IMR-90 (cell line): ENCODE data around the gene ZNF521. TPM values are rescaled to one million over a fixed set of nuclear protein-coding genes. Genes with fewer than 3 reads are reported as not detected.

Experiments used
- ATAC-seq: fragments of 200-7000 bp; cut with Tn5 transposase; 2 replicates; pipeline ENCODE4 v1.9.1; 2020; ENCODE audit warnings: low read depth, mild to moderate bottlenecking, moderate library complexity
- BruUV-seq: library from RNA; stranded (reverse); fragments of 400-500 nt; replicated peaks from 2 replicates; lab custom pipeline; 2021; lab: Mats Ljungman, UMichigan
- CTCF ChIA-PET: fragments of 300-600 bp; formaldehyde crosslinking; extraction: SDS; loops from one replicate; lab custom pipeline; 2021; ENCODE audit warnings: antibody characterized with exemption; lab: Yijun Ruan, JAX
- POLR2A ChIA-PET: fragments of 300-600 bp; sonication (Branson Sonifier 250); formaldehyde crosslinking; loops from one replicate; lab custom pipeline; 2022; ENCODE audit warnings: antibody characterized with exemption; ENCODE audit not compliant: unreplicated experiment; lab: Charles Lee
- DNase-seq: peaks from one replicate; pipeline ENCODE4 v3.0.0; 2013
- H2AFZ ChIP-seq: replicated peaks from 2 replicates; pipeline ENCODE3; 2013; ENCODE audit warnings: low read length, mild to moderate bottlenecking; ENCODE audit not compliant: poor library complexity
- H2AK5ac ChIP-seq: 2 replicates; pipeline ENCODE4 v1.6.1; 2013; ENCODE audit warnings: low read depth, low read length, inconsistent platforms
- H2AK9ac ChIP-seq: replicated peaks from 2 replicates; pipeline ENCODE3; 2013; ENCODE audit warnings: mild to moderate bottlenecking, low read depth, low read length, moderate library complexity; ENCODE audit not compliant: poor library complexity
- H2BK120ac ChIP-seq: 2 replicates; pipeline ENCODE4 v1.6.1; 2013; ENCODE audit warnings: low read depth, low read length, inconsistent platforms
- H2BK15ac ChIP-seq: 3 replicates; pipeline ENCODE4 v1.6.1; 2013; ENCODE audit warnings: low read depth, low read length, inconsistent platforms
- H2BK20ac ChIP-seq: 2 replicates; pipeline ENCODE4 v1.6.1; 2013; ENCODE audit warnings: low read depth, mild to moderate bottlenecking, inconsistent platforms, low read length, moderate library complexity
- H2BK5ac ChIP-seq: 2 replicates; pipeline ENCODE4 v1.6.1; 2013; ENCODE audit warnings: mild to moderate bottlenecking, low read depth, low read length, inconsistent platforms; ENCODE audit not compliant: poor library complexity, severe bottlenecking
- H3K14ac ChIP-seq: replicated peaks from 2 replicates; pipeline ENCODE4 v1.6.1; 2013; ENCODE audit warnings: low read depth, low read length, inconsistent platforms
- H3K18ac ChIP-seq: 2 replicates; pipeline ENCODE4 v1.6.1; 2013; ENCODE audit warnings: low read depth, low read length, control low read depth
- H3K23ac ChIP-seq: 2 replicates; pipeline ENCODE4 v1.6.1; 2013; ENCODE audit warnings: low read depth, low read length, inconsistent platforms
- H3K27ac ChIP-seq: 2 replicates; pipeline ENCODE4 v1.5.1; 2013; ENCODE audit warnings: mild to moderate bottlenecking, control low read depth, low read length; ENCODE audit not compliant: insufficient read depth
- H3K27me3 ChIP-seq: 2 replicates; pipeline ENCODE4 v1.6.1; 2013; ENCODE audit warnings: low read length; ENCODE audit not compliant: control insufficient read depth, insufficient read depth
- H3K36me3 ChIP-seq: 2 replicates; pipeline ENCODE4 v1.6.1; 2013; ENCODE audit warnings: low read length, mixed read lengths; ENCODE audit not compliant: control insufficient read depth, insufficient read depth
- H3K4ac ChIP-seq: 2 replicates; pipeline ENCODE4 v1.6.1; 2013; ENCODE audit warnings: low read depth, low read length, inconsistent platforms
- H3K4me1 ChIP-seq: 2 replicates; pipeline ENCODE4 v1.6.1; 2013; ENCODE audit warnings: low read length, mixed read lengths; ENCODE audit not compliant: control insufficient read depth, insufficient read depth
- H3K4me2 ChIP-seq: 2 replicates; pipeline ENCODE4 v1.6.1; 2013; ENCODE audit warnings: low read depth, mild to moderate bottlenecking, control low read depth, low read length, moderate library complexity
- H3K4me3 ChIP-seq: 2 replicates; pipeline ENCODE4 v1.5.1; 2013; ENCODE audit warnings: low read depth, mild to moderate bottlenecking, control low read depth, low read length, moderate library complexity; ENCODE audit not compliant: insufficient read depth
- H3K56ac ChIP-seq: 2 replicates; pipeline ENCODE4 v1.6.1; 2013; ENCODE audit warnings: low read length, inconsistent platforms; ENCODE audit not compliant: insufficient read depth; ENCODE audit errors: extremely low read depth
- H3K79me1 ChIP-seq, 2 experiments: 2 replicates each; pipeline ENCODE4 v1.6.1; 2013; ENCODE audit warnings: low read length in 2 of 2, inconsistent platforms in 1 of 2, low read depth in 1 of 2
- H3K9ac ChIP-seq: 2 replicates; pipeline ENCODE4 v1.6.1; 2013; ENCODE audit warnings: low read depth, low read length, control low read depth
- H3K9me1 ChIP-seq: 2 replicates; pipeline ENCODE4 v1.6.1; 2013; ENCODE audit warnings: low read length, inconsistent platforms; ENCODE audit not compliant: insufficient read depth
- H3K9me3 ChIP-seq: 2 replicates; pipeline ENCODE4 v1.6.1; 2013; ENCODE audit warnings: low read length; ENCODE audit not compliant: control insufficient read depth, insufficient read depth
- H4K20me1 ChIP-seq: 2 replicates; pipeline ENCODE4 v1.6.1; 2013; ENCODE audit warnings: low read length, inconsistent platforms; ENCODE audit not compliant: insufficient read depth
- H4K5ac ChIP-seq: 2 replicates; pipeline ENCODE4 v1.6.1; 2013; ENCODE audit warnings: mild to moderate bottlenecking, low read depth, low read length, control low read depth
- H4K8ac ChIP-seq, 2 experiments: 2 replicates each; pipeline ENCODE4 v1.6.1; 2013; ENCODE audit warnings: low read depth in 2 of 2, low read length in 2 of 2, control low read depth in 1 of 2, inconsistent platforms in 1 of 2
- H4K91ac ChIP-seq: 2 replicates; pipeline ENCODE4 v1.6.1; 2013; ENCODE audit warnings: low read depth, low read length, inconsistent platforms; ENCODE audit not compliant: insufficient read depth
- BHLHE40 ChIP-seq: fragments of 150-350 bp; IDR thresholded peaks from 2 replicates; pipeline ENCODE4 v1.6.1; 2016; ENCODE audit warnings: mild to moderate bottlenecking, low read depth, low read length
- CEBPB ChIP-seq: IDR thresholded peaks from 2 replicates; pipeline ENCODE4 v1.6.1; 2012; ENCODE audit warnings: low read depth, low read length, improper control_type of control experiment
- CHD1 ChIP-seq: IDR thresholded peaks from 2 replicates; pipeline ENCODE4 v1.6.1; 2012; ENCODE audit warnings: low read depth, low read length, improper control_type of control experiment
- CTCF ChIP-seq: conservative IDR thresholded peaks from 2 replicates; pipeline ENCODE4 v1.5.1; 2012; ENCODE audit warnings: mild to moderate bottlenecking, low read depth, low read length, improper control_type of control experiment
- ELK1 ChIP-seq: fragments of 150-350 bp; IDR thresholded peaks from 2 replicates; pipeline ENCODE4 v1.6.1; 2016; ENCODE audit warnings: low read depth, mild to moderate bottlenecking, low read length, moderate library complexity, borderline replicate concordance
- FOS ChIP-seq: fragments of 150-350 bp; IDR thresholded peaks from 2 replicates; pipeline ENCODE4 v1.6.1; 2016; ENCODE audit warnings: low read depth, low read length
- MAFK ChIP-seq: IDR thresholded peaks from 2 replicates; pipeline ENCODE4 v1.6.1; 2012; ENCODE audit warnings: low read depth, low read length, improper control_type of control experiment
- MAZ ChIP-seq: IDR thresholded peaks from 2 replicates; pipeline ENCODE4 v1.6.1; 2012; ENCODE audit warnings: low read depth, mild to moderate bottlenecking, low read length, improper control_type of control experiment, moderate library complexity, borderline replicate concordance
- MXI1 ChIP-seq: IDR thresholded peaks from 2 replicates; pipeline ENCODE4 v1.6.1; 2012; ENCODE audit warnings: low read depth, mild to moderate bottlenecking, low read length, moderate library complexity, borderline replicate concordance
- NFE2L2 ChIP-seq: fragments of 150-350 bp; IDR thresholded peaks from 2 replicates; pipeline ENCODE4 v1.6.1; 2016; ENCODE audit warnings: low read depth, mild to moderate bottlenecking, low read length
- POLR2A ChIP-seq: IDR thresholded peaks from 2 replicates; pipeline ENCODE4 v1.6.1; 2012; ENCODE audit warnings: mild to moderate bottlenecking, low read depth, low read length
- RAD21 ChIP-seq: IDR thresholded peaks from 2 replicates; pipeline ENCODE4 v1.6.1; 2012; ENCODE audit warnings: low read length, improper control_type of control experiment
- RCOR1 ChIP-seq: IDR thresholded peaks from 2 replicates; pipeline ENCODE4 v1.6.1; 2012; ENCODE audit warnings: mild to moderate bottlenecking, low read length, improper control_type of control experiment; ENCODE audit not compliant: insufficient replicate concordance
- RFX5 ChIP-seq: IDR thresholded peaks from 2 replicates; pipeline ENCODE4 v1.8.0; 2012; ENCODE audit warnings: low read depth, mild to moderate bottlenecking, low read length, moderate library complexity
- SMC3 ChIP-seq: fragments of 150-350 bp; IDR thresholded peaks from 2 replicates; pipeline ENCODE4 v1.6.1; 2016; ENCODE audit warnings: low read depth, mild to moderate bottlenecking, antibody characterized with exemption, low read length, moderate library complexity
- USF2 ChIP-seq: fragments of 150-350 bp; IDR thresholded peaks from 2 replicates; pipeline ENCODE4 v1.6.1; 2017; ENCODE audit warnings: mild to moderate bottlenecking, antibody characterized with exemption, low read length, low read depth
- WGBS, 2 experiments: methylation state at CpG; one replicate each; pipeline versions ENCODE4 v1.1.5 to v1.1.7; 2013; ENCODE audit warnings: missing lambda C conversion rate in 2 of 2; ENCODE audit not compliant: insufficient read length in 1 of 2; ENCODE audit errors: extremely low coverage in 2 of 2; 5-methylcytosine and 5-hydroxymethylcytosine counted together
- dilution Hi-C: fragments of 300-500 bp; cut with HindIII; formaldehyde crosslinking; loops from one replicate; pipeline ENCODE4 v1.14.3; 2018; ENCODE audit warnings: low sequenced_read_pairs; ENCODE audit not compliant: unreplicated experiment
- in situ Hi-C: fragments of 300-500 bp; cut with MboI; formaldehyde crosslinking; loops from 3 replicates; pipeline ENCODE4 v1.14.3; 2019; ENCODE audit warnings: low sequenced_read_pairs, inconsistent platforms, mixed read lengths
- intact Hi-C: fragments of 100-400 bp; cut with micrococcal nuclease; formaldehyde crosslinking; loops from 2 replicates; pipeline ENCODE4 v1.10.0; 2022
- polyA plus RNA-seq, 3 experiments: library from polyadenylated mRNA; depleted of rRNA; stranded (reverse); fragments of >200 nt; gene quantifications; 2 replicates each; pipeline ENCODE4 v1.2.3, GENCODE V29; 2012; ENCODE audit warnings: low replicate concordance in 1 of 3
- total RNA-seq: library from RNA; depleted of rRNA; stranded (reverse); fragments of >200 nt; gene quantifications from 2 replicates; pipeline ENCODE4 v1.2.3, GENCODE V29; 2012

The ZNF521 gene
- total and polyA plus RNA-seq, 2 of the 4 experiments (the other 2 are of a cell fraction): 21.5 to 59.3 TPM

GRCh38 chr18:25248755-25249154, 103.2 kb downstream of the ZNF521 start:
- POLR2A ChIA-PET: no interaction called here
- Histone ChIP-seq H3K23ac (no peak overlapping the region), H3K36me3 (no peaks in the 10 kb centered on the region), H3K4me2 (no peak overlapping the region), H3K27ac (no peak overlapping the region), H4K5ac (no peak overlapping the region), H3K14ac (no peak overlapping the region), H3K79me1 (peaks cover 21 to 33% of the 10 kb centered on the region in 2 experiments), H3K4ac (no peak overlapping the region), H4K8ac (no peak overlapping the region), H3K9me3 (no peaks in the 10 kb centered on the region), H3K27me3 (no peaks in the 10 kb centered on the region), H2AK9ac (no peak overlapping the region), H2BK120ac (0 out of 2 replicates have a peak overlapping the region, but pooled peaks have one; percentile 2), H3K18ac (no peak overlapping the region), H2BK20ac (no peak overlapping the region), H2AK5ac (no peak overlapping the region), H3K9ac (no peak overlapping the region), H4K20me1 (no peaks in the 10 kb centered on the region), H2BK15ac (no peak overlapping the region), H3K4me3 (no peak overlapping the region), H2AFZ (no peak overlapping the region), H3K4me1 (peaks cover 21% of the 10 kb centered on the region), H3K9me1 (peaks cover 9% of the 10 kb centered on the region), H3K56ac (no peak overlapping the region), H2BK5ac (peak overlapping the region; percentile 12), H4K91ac (no peak overlapping the region)
- CTCF ChIA-PET: interaction anchor here (0.6 kb wide), 1 partner anchor 1239 kb away, joined by 3 read pairs; no protein-coding TSS in a partner anchor
- intact Hi-C loops: no loop called here
- ATAC-seq: no peak
- BruUV-seq: no TSS peak
- dilution Hi-C loops: no loop called here
- no CpG with 5 or more reads among the region's 2 CpGs for WGBS, 2 experiments
- peak; percentile 41 for DNase-seq
- TF ChIP-seq ELK1 (no peak), FOS (no peak), CEBPB (no peak), RCOR1 (no peak), CHD1 (no peak), MAFK (no peak), SMC3 (no peak), MAZ (no peak), CTCF (no peak), NFE2L2 (no peak), USF2 (no peak), MXI1 (no peak), RAD21 (no peak), BHLHE40 (no peak), POLR2A (no peak), RFX5 (no peak)
- in situ Hi-C loops: no loop called here
